DOHH2 (cell line): ENCODE measurements around the gene ZFPM1.

Experiments used
- H3F3A ChIP-seq: fragments of 200-600 bp; sonication (generic), shearing (Covaris generic); 2 replicates; pipeline ENCODE4 v1.6.0; 2016; ENCODE audit warnings: antibody characterized with exemption, mild to moderate bottlenecking; ENCODE audit not compliant: control insufficient read depth, insufficient read depth
- H3K27ac ChIP-seq: fragments of 200-600 bp; sonication (generic); 2 replicates; pipeline ENCODE4 v1.5.1; 2014; ENCODE audit warnings: low read depth, mild to moderate bottlenecking, low read length, moderate library complexity
- H3K27me3 ChIP-seq: fragments of 200-600 bp; sonication (generic); 2 replicates; pipeline ENCODE4 v1.6.1; 2014; ENCODE audit warnings: mild to moderate bottlenecking, low read length, mixed read lengths; ENCODE audit not compliant: control insufficient read depth
- H3K36me3 ChIP-seq: fragments of 200-600 bp; sonication (generic); 2 replicates; pipeline ENCODE4 v1.6.1; 2014; ENCODE audit warnings: mild to moderate bottlenecking, low read length, moderate library complexity, mixed read lengths; ENCODE audit not compliant: control insufficient read depth
- H3K4me1 ChIP-seq: fragments of 200-600 bp; sonication (generic); 2 replicates; pipeline ENCODE4 v1.6.1; 2014; ENCODE audit warnings: mild to moderate bottlenecking, low read length, mixed read lengths; ENCODE audit not compliant: control insufficient read depth
- H3K4me2 ChIP-seq: fragments of 200-600 bp; sonication (generic); 2 replicates; pipeline ENCODE4 v1.6.0; 2014; ENCODE audit warnings: mild to moderate bottlenecking, low read length, moderate library complexity
- H3K4me3 ChIP-seq: fragments of 200-600 bp; sonication (generic); 2 replicates; pipeline ENCODE4 v1.5.1; 2014; ENCODE audit warnings: mild to moderate bottlenecking, low read length, mixed read lengths
- H3K79me2 ChIP-seq: fragments of 200-600 bp; sonication (generic); 2 replicates; pipeline ENCODE4 v1.6.1; 2014; ENCODE audit warnings: mild to moderate bottlenecking, low read length, mixed read lengths; ENCODE audit not compliant: control insufficient read depth
- H3K9me2 ChIP-seq: fragments of 200-600 bp; sonication (generic); replicated peaks from 2 replicates; pipeline ENCODE4 v1.6.1; 2014; ENCODE audit warnings: mild to moderate bottlenecking, low read length, mixed read lengths; ENCODE audit not compliant: control insufficient read depth
- H3K9me3 ChIP-seq: fragments of 200-600 bp; sonication (generic); 2 replicates; pipeline ENCODE4 v1.6.1; 2014; ENCODE audit warnings: antibody characterized with exemption, low read length, mixed read lengths; ENCODE audit not compliant: control insufficient read depth, insufficient read depth
- H4K20me1 ChIP-seq: fragments of 200-600 bp; sonication (generic); 2 replicates; pipeline ENCODE4 v1.6.0; 2014; ENCODE audit warnings: low read depth, mild to moderate bottlenecking, antibody characterized with exemption, low read length, moderate library complexity; ENCODE audit not compliant: control insufficient read depth, insufficient read depth
- CTCF ChIP-seq: fragments of 200-600 bp; sonication (generic); IDR thresholded peaks from one replicate; pipeline ENCODE4 v1.5.1; 2014; ENCODE audit warnings: antibody characterized with exemption, mild to moderate bottlenecking, low read depth, low read length; ENCODE audit not compliant: poor library complexity, severe bottlenecking
- EZH2phosphoT487 ChIP-seq: fragments of 200-600 bp; sonication (generic); IDR thresholded peaks from 2 replicates; pipeline ENCODE4 v1.6.1; 2017; ENCODE audit warnings: borderline replicate concordance, mild to moderate bottlenecking, antibody characterized with exemption, low read length, moderate library complexity, mixed read lengths

Gene ZFPM1

GRCh38 chr16:88495268-88495772 lies 42.2 kb downstream of the ZFPM1 start:
- TF ChIP-seq EZH2phosphoT487, result no peak
- no peak for TF ChIP-seq CTCF
- Histone ChIP-seq H3F3A (no peaks in the 10 kb centered on the region), H3K9me3 (no peaks in the 10 kb centered on the region), H3K4me1 (no peaks in the 10 kb centered on the region), H3K4me3 (no peak overlapping the region), H3K27me3 (no peaks in the 10 kb centered on the region), H3K36me3 (no peaks in the 10 kb centered on the region), H3K9me2 (no peaks in the 10 kb centered on the region), H3K79me2 (no peaks in the 10 kb centered on the region), H3K4me2 (no peak overlapping the region), H3K27ac (no peak overlapping the region), H4K20me1 (no peaks in the 10 kb centered on the region)

GRCh38 chr16:88497561-88498462 lies 44.7 kb downstream of the ZFPM1 start:
- H3K4me1 ChIP-seq, result no peaks in the 10 kb centered on the region
- H3K79me2 ChIP-seq, result no peaks in the 10 kb centered on the region
- no peaks in the 10 kb centered on the region for H4K20me1 ChIP-seq
- no peak overlapping the region for H3K4me2 ChIP-seq
- TF ChIP-seq EZH2phosphoT487 (no peak), CTCF (no peak)
- H3K27ac ChIP-seq, result no peak overlapping the region
- no peaks in the 10 kb centered on the region for H3F3A ChIP-seq
- H3K9me2 ChIP-seq, result no peaks in the 10 kb centered on the region
- H3K9me3 ChIP-seq, result no peaks in the 10 kb centered on the region
- no peaks in the 10 kb centered on the region for H3K36me3 ChIP-seq
- H3K27me3 ChIP-seq, result no peaks in the 10 kb centered on the region
- H3K4me3 ChIP-seq, result no peak overlapping the region

GRCh38 chr16:88498576-88499208 lies 45.6 kb downstream of the ZFPM1 start:
- Histone ChIP-seq H3K9me2 (no peaks in the 10 kb centered on the region), H4K20me1 (no peaks in the 10 kb centered on the region), H3K9me3 (no peaks in the 10 kb centered on the region), H3K4me3 (no peak overlapping the region), H3K4me2 (no peak overlapping the region), H3K27me3 (no peaks in the 10 kb centered on the region), H3K27ac (no peak overlapping the region), H3K4me1 (no peaks in the 10 kb centered on the region), H3K79me2 (no peaks in the 10 kb centered on the region), H3F3A (no peaks in the 10 kb centered on the region), H3K36me3 (no peaks in the 10 kb centered on the region)
- TF ChIP-seq EZH2phosphoT487, result no peak
- TF ChIP-seq CTCF, result no peak
